ENCODE measurements around the gene RNF224. TPM values are rescaled to one million over a fixed set of nuclear protein-coding genes. Genes with fewer than 3 reads are reported as not detected.

RNF224 gene
- total RNA-seq, 1 experiment from 2014 or later, result 0.30 TPM

DNA sequence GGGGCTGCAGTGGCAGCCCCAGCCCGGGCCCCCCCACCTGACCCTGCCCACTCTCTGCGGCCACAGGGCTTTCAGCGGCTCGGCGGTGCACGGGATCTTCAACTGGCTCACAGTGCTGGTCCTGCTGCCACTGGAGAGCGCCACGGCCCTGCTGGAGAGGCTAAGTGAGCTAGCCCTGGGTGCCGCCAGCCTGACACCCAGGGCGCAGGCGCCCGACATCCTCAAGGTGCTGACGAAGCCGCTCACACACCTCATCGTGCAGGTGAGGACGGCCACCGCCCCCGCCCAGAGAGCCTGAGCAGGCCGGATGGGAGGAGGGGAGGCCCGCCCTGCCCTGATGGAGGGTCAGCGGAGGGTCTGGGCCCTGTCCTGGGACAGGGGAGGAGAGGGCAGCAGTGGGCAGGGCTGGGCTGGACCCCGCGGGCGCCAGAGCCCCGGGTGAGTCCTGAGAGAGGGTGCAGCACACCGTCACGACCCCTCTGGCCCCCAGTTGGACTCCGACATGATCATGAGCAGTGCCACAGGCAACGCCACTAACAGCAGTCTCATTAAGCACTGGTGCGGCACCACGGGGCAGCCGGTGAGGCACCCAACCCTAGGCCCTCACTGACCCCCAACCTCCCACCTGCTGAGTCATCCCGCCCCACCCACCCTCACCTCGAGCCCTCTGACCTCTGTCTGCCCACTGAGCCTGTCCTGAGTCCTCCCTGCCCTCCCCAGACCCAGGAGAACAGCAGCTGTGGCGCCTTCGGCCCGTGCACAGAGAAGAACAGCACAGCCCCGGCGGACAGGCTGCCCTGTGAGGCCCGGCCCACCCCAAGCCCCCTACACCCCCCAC, 6.1 kb downstream of the RNF224 start:
- no peak overlapping the region for H3K27ac ChIP-seq (ENCODE audit: low read depth, low read length)
- no peak overlapping the region for H2AFZ ChIP-seq (ENCODE audit: low read depth, low read length, poor library complexity, severe bottlenecking)
- no peak overlapping the region for H3K4me3 ChIP-seq (replicated peaks in 1 of 2; ENCODE audit: low read depth in 1 of 2, low read length in 2 of 2)
- no peaks in the 10 kb centered on the region for H3K9me3 ChIP-seq (ENCODE audit: control insufficient read depth in 1 of 2, insufficient read depth in 1 of 2, low read depth in 1 of 2, low read length in 2 of 2)
- no peak overlapping the region for H3K9ac ChIP-seq (ENCODE audit: low read length)
- TF ChIP-seq CBX3 (IDR thresholded peaks at IDR 0.05; ENCODE audit: low read depth) (no peak), ZNF274 (IDR thresholded peaks at IDR 0.05; ENCODE audit: low read depth, low read length) (no peak), CEBPB (IDR thresholded peaks at IDR 0.05; ENCODE audit: low read depth) (no peak), EZH2 (IDR thresholded peaks at IDR 0.05) (no peak), FOSL1 (IDR thresholded peaks at IDR 0.05; ENCODE audit: low read depth) (no peak), EGR1 (IDR thresholded peaks at IDR 0.05; ENCODE audit: low read depth) (no peak), ELF1 (IDR thresholded peaks at IDR 0.05; ENCODE audit: borderline replicate concordance, low read depth) (no peak), ZFX (IDR thresholded peaks at IDR 0.05) (no peak), SRF (IDR thresholded peaks at IDR 0.05; ENCODE audit: low read depth) (no peak), POLR2AphosphoS5 (IDR thresholded peaks at IDR 0.05; ENCODE audit: low read depth, low read length) (no peak), POLR2A (IDR thresholded peaks at IDR 0.05; ENCODE audit: borderline replicate concordance, extremely low read depth, insufficient read depth, insufficient read length) (no peak), RAD21 (IDR thresholded peaks at IDR 0.05; ENCODE audit: low read depth) (no peak), JUND (IDR thresholded peaks at IDR 0.05) (no peak), TCF7L2 (IDR thresholded peaks at IDR 0.05; ENCODE audit: borderline replicate concordance, extremely low read depth, insufficient read depth, insufficient read length) (no peak)
- TF ChIP-seq, protein P1, sequence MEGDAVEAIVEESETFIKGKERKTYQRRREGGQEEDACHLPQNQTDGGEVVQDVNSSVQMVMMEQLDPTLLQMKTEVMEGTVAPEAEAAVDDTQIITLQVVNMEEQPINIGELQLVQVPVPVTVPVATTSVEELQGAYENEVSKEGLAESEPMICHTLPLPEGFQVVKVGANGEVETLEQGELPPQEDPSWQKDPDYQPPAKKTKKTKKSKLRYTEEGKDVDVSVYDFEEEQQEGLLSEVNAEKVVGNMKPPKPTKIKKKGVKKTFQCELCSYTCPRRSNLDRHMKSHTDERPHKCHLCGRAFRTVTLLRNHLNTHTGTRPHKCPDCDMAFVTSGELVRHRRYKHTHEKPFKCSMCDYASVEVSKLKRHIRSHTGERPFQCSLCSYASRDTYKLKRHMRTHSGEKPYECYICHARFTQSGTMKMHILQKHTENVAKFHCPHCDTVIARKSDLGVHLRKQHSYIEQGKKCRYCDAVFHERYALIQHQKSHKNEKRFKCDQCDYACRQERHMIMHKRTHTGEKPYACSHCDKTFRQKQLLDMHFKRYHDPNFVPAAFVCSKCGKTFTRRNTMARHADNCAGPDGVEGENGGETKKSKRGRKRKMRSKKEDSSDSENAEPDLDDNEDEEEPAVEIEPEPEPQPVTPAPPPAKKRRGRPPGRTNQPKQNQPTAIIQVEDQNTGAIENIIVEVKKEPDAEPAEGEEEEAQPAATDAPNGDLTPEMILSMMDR (IDR thresholded peaks at IDR 0.05 in 2 of 3, conservative IDR thresholded peaks at IDR 0.05 in 1 of 3; ENCODE audit: borderline replicate concordance in 1 of 3, insufficient read depth in 1 of 3, low read depth in 2 of 3, low read length in 2 of 3), result no peak
- H3K4me2 ChIP-seq (ENCODE audit: low read length), result no peak overlapping the region
- ATAC-seq, result no peak
- no peaks in the 10 kb centered on the region for H3K36me3 ChIP-seq (ENCODE audit: control insufficient read depth in 1 of 2, insufficient read depth in 2 of 2, low read length in 2 of 2)
- no peaks in the 10 kb centered on the region; the same call in 1 of the 2 replicates for H3K79me2 ChIP-seq (ENCODE audit: insufficient read depth, low read length)
- POLR2A ChIA-PET, result no interaction called here
- no TSS peak for BruUV-seq (replicated peaks)
- peaks cover 23 to 38% of the 10 kb centered on the region in 2 experiments for H3K4me1 ChIP-seq (ENCODE audit: control insufficient read depth in 1 of 2, insufficient read depth in 2 of 2, low read length in 2 of 2)
- no peaks in the 10 kb centered on the region for H3K9me2 ChIP-seq (ENCODE audit: insufficient read depth)
- H3K27me3 ChIP-seq (ENCODE audit: insufficient read depth, low read length), result no peaks in the 10 kb centered on the region
- H4K20me1 ChIP-seq (ENCODE audit: insufficient read depth), result no peaks in the 10 kb centered on the region
- intact Hi-C loops (cut with micrococcal nuclease), result no loop called here
- CTCF ChIA-PET, result no interaction called here
- DNase-seq (ENCODE audit: low read depth, low spot score), result no peak
- RAD21 ChIA-PET (ENCODE audit: low non-redundant PET in 1 of 2, low total read pairs in 2 of 2, uncharacterized antibody in 2 of 2, unreplicated experiment in 2 of 2), result no interaction called here

Measured in HCT116 (cell line).